Measurements from ENCODE around the gene WDFY3. TPM values are rescaled to one million over a fixed set of nuclear protein-coding genes. Genes with fewer than 3 reads are reported as not detected.
"Not testable (repeated sequence)": the region's sequence is repeated elsewhere in the genome, so short reads cannot be mapped to it uniquely, and the experiment has no call there.

WDFY3 gene
- total and polyA plus RNA-seq, 2 experiments from 2014 or later, result 8.0 to 89.0 TPM

DNA sequence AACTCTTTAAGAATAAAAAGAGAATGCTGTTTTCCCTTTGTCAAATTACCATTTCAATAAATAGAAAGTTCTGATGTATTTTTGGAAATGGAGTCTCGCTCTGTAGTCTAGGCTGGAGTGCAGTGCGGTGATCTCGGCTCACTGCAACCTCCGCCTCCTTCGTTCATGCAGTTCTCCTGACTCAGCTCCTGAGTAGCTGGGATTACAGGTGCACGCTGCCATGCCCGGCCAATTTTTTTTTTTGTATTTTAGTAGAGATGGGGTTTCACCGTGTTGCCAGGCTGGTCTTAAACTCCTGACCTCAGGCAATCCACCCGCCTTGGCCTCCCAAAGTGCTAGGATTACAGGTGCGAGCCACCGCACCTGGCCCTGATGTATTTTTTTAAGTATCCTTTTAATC lies 159.9 kb downstream of the WDFY3 start:
- not testable (repeated sequence) for H3K9me3 Mint-ChIP-seq; H3K27me3 ChIP-seq (ENCODE audit: insufficient read depth); H3K4me1 ChIP-seq (ENCODE audit: insufficient read depth); H3K4me2 ChIP-seq; DNase-seq (ENCODE audit: low spot score); H3K27me3 Mint-ChIP-seq (ENCODE audit: insufficient read depth, low read depth, poor library complexity); H3K4me1 Mint-ChIP-seq; H3K4me3 ChIP-seq; H3K27ac Mint-ChIP-seq; H3K27ac ChIP-seq (ENCODE audit: low read depth); H4K20me1 ChIP-seq (replicated peaks; ENCODE audit: insufficient read depth); H3K36me3 ChIP-seq (ENCODE audit: insufficient read depth); H3F3A ChIP-seq (replicated peaks; ENCODE audit: low read depth); H3K79me2 ChIP-seq (replicated peaks; ENCODE audit: insufficient read depth); H2AFZ ChIP-seq; H3K9me2 ChIP-seq (ENCODE audit: insufficient read depth); ATAC-seq; H3K4me3 Mint-ChIP-seq
- H3K36me3 Mint-ChIP-seq (ENCODE audit: low read depth), result peaks cover 15% of the 10 kb centered on the region; the same call in 2 of the 3 replicates

DNA sequence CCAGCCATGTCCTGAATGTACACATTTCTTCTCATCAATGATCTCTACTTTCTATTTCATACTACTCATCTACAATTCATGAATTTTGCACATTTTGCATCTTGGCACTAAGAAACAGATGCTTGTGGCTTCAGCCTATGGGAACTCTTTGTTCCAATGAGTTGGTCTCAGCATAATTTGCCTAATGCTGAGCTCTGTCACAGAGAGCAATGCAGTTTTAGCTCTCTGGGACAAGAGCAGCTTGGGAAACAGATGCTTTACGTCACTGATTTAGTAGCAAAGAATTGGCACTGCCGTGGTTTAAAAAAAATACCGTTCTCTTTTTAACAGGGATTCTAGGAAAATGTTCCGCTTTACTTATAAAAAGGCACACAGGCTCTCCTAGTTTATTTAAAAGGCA lies 162.4 kb downstream of the WDFY3 start:
- no peak overlapping the region for H3K4me3 ChIP-seq
- no peak for DNase-seq (ENCODE audit: low spot score)
- ATAC-seq, result no peak
- TF ChIP-seq EZH2 (IDR thresholded peaks at IDR 0.05; ENCODE audit: low read depth, unreplicated experiment), result no peak
- no peak for TF ChIP-seq ZNF114 (CRISPR knock-in tag; IDR thresholded peaks at IDR 0.05)
- no peak for TF ChIP-seq EZH2phosphoT487 (IDR thresholded peaks at IDR 0.05; ENCODE audit: unreplicated experiment)
- TF ChIP-seq NANOG (IDR thresholded peaks at IDR 0.05; ENCODE audit: borderline replicate concordance), result no peak
- TF ChIP-seq, protein P1, sequence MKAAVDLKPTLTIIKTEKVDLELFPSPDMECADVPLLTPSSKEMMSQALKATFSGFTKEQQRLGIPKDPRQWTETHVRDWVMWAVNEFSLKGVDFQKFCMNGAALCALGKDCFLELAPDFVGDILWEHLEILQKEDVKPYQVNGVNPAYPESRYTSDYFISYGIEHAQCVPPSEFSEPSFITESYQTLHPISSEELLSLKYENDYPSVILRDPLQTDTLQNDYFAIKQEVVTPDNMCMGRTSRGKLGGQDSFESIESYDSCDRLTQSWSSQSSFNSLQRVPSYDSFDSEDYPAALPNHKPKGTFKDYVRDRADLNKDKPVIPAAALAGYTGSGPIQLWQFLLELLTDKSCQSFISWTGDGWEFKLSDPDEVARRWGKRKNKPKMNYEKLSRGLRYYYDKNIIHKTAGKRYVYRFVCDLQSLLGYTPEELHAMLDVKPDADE (IDR thresholded peaks at IDR 0.05), result no peak
- TF ChIP-seq, protein P2, sequence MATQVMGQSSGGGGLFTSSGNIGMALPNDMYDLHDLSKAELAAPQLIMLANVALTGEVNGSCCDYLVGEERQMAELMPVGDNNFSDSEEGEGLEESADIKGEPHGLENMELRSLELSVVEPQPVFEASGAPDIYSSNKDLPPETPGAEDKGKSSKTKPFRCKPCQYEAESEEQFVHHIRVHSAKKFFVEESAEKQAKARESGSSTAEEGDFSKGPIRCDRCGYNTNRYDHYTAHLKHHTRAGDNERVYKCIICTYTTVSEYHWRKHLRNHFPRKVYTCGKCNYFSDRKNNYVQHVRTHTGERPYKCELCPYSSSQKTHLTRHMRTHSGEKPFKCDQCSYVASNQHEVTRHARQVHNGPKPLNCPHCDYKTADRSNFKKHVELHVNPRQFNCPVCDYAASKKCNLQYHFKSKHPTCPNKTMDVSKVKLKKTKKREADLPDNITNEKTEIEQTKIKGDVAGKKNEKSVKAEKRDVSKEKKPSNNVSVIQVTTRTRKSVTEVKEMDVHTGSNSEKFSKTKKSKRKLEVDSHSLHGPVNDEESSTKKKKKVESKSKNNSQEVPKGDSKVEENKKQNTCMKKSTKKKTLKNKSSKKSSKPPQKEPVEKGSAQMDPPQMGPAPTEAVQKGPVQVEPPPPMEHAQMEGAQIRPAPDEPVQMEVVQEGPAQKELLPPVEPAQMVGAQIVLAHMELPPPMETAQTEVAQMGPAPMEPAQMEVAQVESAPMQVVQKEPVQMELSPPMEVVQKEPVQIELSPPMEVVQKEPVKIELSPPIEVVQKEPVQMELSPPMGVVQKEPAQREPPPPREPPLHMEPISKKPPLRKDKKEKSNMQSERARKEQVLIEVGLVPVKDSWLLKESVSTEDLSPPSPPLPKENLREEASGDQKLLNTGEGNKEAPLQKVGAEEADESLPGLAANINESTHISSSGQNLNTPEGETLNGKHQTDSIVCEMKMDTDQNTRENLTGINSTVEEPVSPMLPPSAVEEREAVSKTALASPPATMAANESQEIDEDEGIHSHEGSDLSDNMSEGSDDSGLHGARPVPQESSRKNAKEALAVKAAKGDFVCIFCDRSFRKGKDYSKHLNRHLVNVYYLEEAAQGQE (IDR thresholded peaks at IDR 0.05; ENCODE audit: unreplicated experiment), result no peak
- no peak for TF ChIP-seq ZNF331 (CRISPR knock-in tag; IDR thresholded peaks at IDR 0.05; ENCODE audit: low read depth)
- TF ChIP-seq, protein P3, sequence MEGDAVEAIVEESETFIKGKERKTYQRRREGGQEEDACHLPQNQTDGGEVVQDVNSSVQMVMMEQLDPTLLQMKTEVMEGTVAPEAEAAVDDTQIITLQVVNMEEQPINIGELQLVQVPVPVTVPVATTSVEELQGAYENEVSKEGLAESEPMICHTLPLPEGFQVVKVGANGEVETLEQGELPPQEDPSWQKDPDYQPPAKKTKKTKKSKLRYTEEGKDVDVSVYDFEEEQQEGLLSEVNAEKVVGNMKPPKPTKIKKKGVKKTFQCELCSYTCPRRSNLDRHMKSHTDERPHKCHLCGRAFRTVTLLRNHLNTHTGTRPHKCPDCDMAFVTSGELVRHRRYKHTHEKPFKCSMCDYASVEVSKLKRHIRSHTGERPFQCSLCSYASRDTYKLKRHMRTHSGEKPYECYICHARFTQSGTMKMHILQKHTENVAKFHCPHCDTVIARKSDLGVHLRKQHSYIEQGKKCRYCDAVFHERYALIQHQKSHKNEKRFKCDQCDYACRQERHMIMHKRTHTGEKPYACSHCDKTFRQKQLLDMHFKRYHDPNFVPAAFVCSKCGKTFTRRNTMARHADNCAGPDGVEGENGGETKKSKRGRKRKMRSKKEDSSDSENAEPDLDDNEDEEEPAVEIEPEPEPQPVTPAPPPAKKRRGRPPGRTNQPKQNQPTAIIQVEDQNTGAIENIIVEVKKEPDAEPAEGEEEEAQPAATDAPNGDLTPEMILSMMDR (conservative IDR thresholded peaks at IDR 0.05; ENCODE audit: low read depth in 2 of 2), result no peak
- no peak for TF ChIP-seq POLR2AphosphoS5 (IDR thresholded peaks at IDR 0.05; ENCODE audit: low read depth)
- TF ChIP-seq STAT1 (IDR thresholded peaks at IDR 0.05; ENCODE audit: unreplicated experiment), result no peak
- no peak for TF ChIP-seq JUNB (IDR thresholded peaks at IDR 0.05; ENCODE audit: unreplicated experiment)
- TF ChIP-seq CREB1 (CRISPR knock-in tag; IDR thresholded peaks at IDR 0.05; ENCODE audit: low read depth), result no peak

More for the DNA sequence above, 162.4 kb downstream of the WDFY3 start:
- Histone ChIP-seq H2AFZ (no peak overlapping the region), H3K4me2 (no peak overlapping the region), H3K4me1 (ENCODE audit: insufficient read depth) (no peaks in the 10 kb centered on the region), H3K79me2 (replicated peaks; ENCODE audit: insufficient read depth) (no peaks in the 10 kb centered on the region), H3K9me2 (ENCODE audit: insufficient read depth) (no peaks in the 10 kb centered on the region), H3K27me3 (ENCODE audit: insufficient read depth) (no peaks in the 10 kb centered on the region), H3F3A (replicated peaks; ENCODE audit: low read depth) (no peaks in the 10 kb centered on the region), H3K27ac (ENCODE audit: low read depth) (no peak overlapping the region), H4K20me1 (replicated peaks; ENCODE audit: insufficient read depth) (no peaks in the 10 kb centered on the region; the same call in 1 of the 2 replicates), H3K36me3 (ENCODE audit: insufficient read depth) (no peaks in the 10 kb centered on the region)
- H3K27me3 Mint-ChIP-seq (ENCODE audit: insufficient read depth, low read depth, poor library complexity), result no peaks in the 10 kb centered on the region
- H3K4me3 Mint-ChIP-seq, result no peak overlapping the region
- peaks cover 16% of the 10 kb centered on the region for H3K36me3 Mint-ChIP-seq (ENCODE audit: low read depth)
- H3K4me1 Mint-ChIP-seq, result no peaks in the 10 kb centered on the region
- no peaks in the 10 kb centered on the region for H3K9me3 Mint-ChIP-seq
- no peak overlapping the region for H3K27ac Mint-ChIP-seq
